Upper lobe of left lung (tissue), 6 donors: ENCODE measurements around the gene ABCF1. TPM values are rescaled to one million over a fixed set of nuclear protein-coding genes. Genes with fewer than 3 reads are reported as not detected.

Experiments used
- ATAC-seq, 2 donors: fragments of 200-7000 bp; cut with Tn5 transposase; one replicate each; pipeline ENCODE4 v1.9.1; 2022; ENCODE audit warnings: mild to moderate bottlenecking in 2 of 2, moderate library complexity in 2 of 2; ENCODE audit not compliant: low FRiP score in 2 of 2
- DNase-seq, 2 donors: peaks; one replicate each; pipeline ENCODE4 v3.0.0-alpha.2; 2019 to 2020
- H3K27ac ChIP-seq, 4 donors: fragments of 200-600 bp; sonication (generic); one replicate each; pipeline ENCODE4 v1.5.1; 2016 to 2019
- H3K27me3 ChIP-seq, 4 donors: fragments of 200-600 bp; sonication (generic); one replicate each; pipeline ENCODE4 v1.5.1; 2017 to 2019
- H3K36me3 ChIP-seq, 4 donors: fragments of 200-600 bp; sonication (generic); one replicate each; pipeline ENCODE4 v1.5.1; 2016 to 2019
- H3K4me1 ChIP-seq, 4 donors: fragments of 200-600 bp; sonication (generic); one replicate each; pipeline ENCODE4 v1.5.1; 2018 to 2019
- H3K4me3 ChIP-seq, 4 donors: fragments of 200-600 bp; sonication (generic); one replicate each; pipeline ENCODE4 v1.5.1; 2017 to 2019; ENCODE audit warnings: mild to moderate bottlenecking in 2 of 4, moderate library complexity in 1 of 4
- H3K9me3 ChIP-seq, 4 donors: fragments of 200-600 bp; sonication (generic); one replicate each; pipeline ENCODE4 v1.5.1; 2018 to 2019
- CTCF ChIP-seq, 6 experiments: fragments of 450-650 bp in 4 of 6; fragments of 200-600 bp in 2 of 6; sonication (generic) in 2 of 6; IDR thresholded peaks; one replicate each; pipeline ENCODE4 v1.5.1; 2016 to 2019; ENCODE audit warnings: antibody characterized with exemption in 6 of 6
- EP300 ChIP-seq, 4 donors: sonication (generic); formaldehyde crosslinking; IDR thresholded peaks; one replicate each; pipeline ENCODE4 v1.5.1; 2017; ENCODE audit warnings: antibody characterized with exemption in 4 of 4, control low read depth in 2 of 4
- POLR2A ChIP-seq, 4 donors: fragments of 450-650 bp; IDR thresholded peaks; one replicate each; pipeline ENCODE4 v1.5.1; 2016 to 2017; ENCODE audit warnings: antibody characterized with exemption in 4 of 4, mild to moderate bottlenecking in 2 of 4
- POLR2AphosphoS5 ChIP-seq, 2 donors: sonication (generic); formaldehyde crosslinking; IDR thresholded peaks; one replicate each; pipeline ENCODE4 v1.5.1; 2017; ENCODE audit warnings: antibody characterized with exemption in 2 of 2
- WGBS, 2 donors: methylation state at CpG; one replicate each; pipeline ENCODE4 v1.1.5; 2017 to 2018; 5-methylcytosine and 5-hydroxymethylcytosine counted together
- total RNA-seq, 6 donors: library from RNA; depleted of rRNA in 4 of 6; stranded (reverse); fragments of >200 nt in 4 of 6; gene quantifications; one replicate each; pipeline versions ENCODE4 v1.1.0 to v1.2.1, GENCODE V29; 2016 to 2021
- donor health status: DM: no; HTN: no; CAD: no; lungs with moderate emphysema.
- donor health status: DM: no; HTN: yes; CAD: no; lungs with severe emphysema.

The ABCF1 gene
- total RNA-seq, 6 donors from 2014 or later, result 41.2 to 57.6 (median 52.9) TPM

- whole genome bisulfite sequencing, 2 donors, result 16 to 27% methylated on average over 18 to 34 of the region's 34 CpGs
- no peak for TF ChIP-seq POLR2AphosphoS5 (IDR thresholded peaks at IDR 0.05)
- TF ChIP-seq EP300 (IDR thresholded peaks at IDR 0.05), result no peak
- peak in 1 of 6 experiments; percentile 8 for TF ChIP-seq CTCF (IDR thresholded peaks at IDR 0.05)
- TF ChIP-seq POLR2A (IDR thresholded peaks at IDR 0.05), result peak in 1 of 4 donors; percentile 15
- peak in 1 of 2 donors; percentile 29 for ATAC-seq
- Histone ChIP-seq H3K4me3 (peak overlapping the region; percentile 88 to 94 (median 92)), H3K27me3 (no peaks in the 10 kb centered on the region), H3K36me3 (peaks cover 0 to 44% (median 37%) of the 10 kb centered on the region in 4 donors), H3K4me1 (peaks cover 17 to 25% (median 22%) of the 10 kb centered on the region in 4 donors), H3K27ac (peak overlapping the region; percentile 96 to 99 (median 98)), H3K9me3 (no peaks in the 10 kb centered on the region)
- peak; percentile 40 to 90 for DNase-seq
Measured at GRCh38 chr6:30554962-30555815, 16.1 kb upstream of the ABCF1 start.

- Histone ChIP-seq H3K27me3 (no peaks in the 10 kb centered on the region), H3K36me3 (peaks cover 0 to 39% (median 32%) of the 10 kb centered on the region in 4 donors), H3K9me3 (no peaks in the 10 kb centered on the region), H3K4me3 (peak overlapping the region; percentile 88 to 94 (median 92)), H3K4me1 (peaks cover 17 to 25% (median 22%) of the 10 kb centered on the region in 4 donors), H3K27ac (peak overlapping the region; percentile 96 to 99 (median 98))
- DNase-seq (no peak), ATAC-seq (no peak)
- TF ChIP-seq EP300 (IDR thresholded peaks at IDR 0.05) (no peak), POLR2AphosphoS5 (IDR thresholded peaks at IDR 0.05) (no peak), CTCF (IDR thresholded peaks at IDR 0.05) (no peak), POLR2A (IDR thresholded peaks at IDR 0.05) (no peak)
- 1 to 4% methylated on average over 3 to 15 of the region's 15 CpGs for WGBS, 2 donors
Measured at GRCh38 chr6:30555816-30556065, 15.5 kb upstream of the ABCF1 start.

- DNase-seq (peak; percentile 96 to 98), ATAC-seq (peak; percentile 88 to 97)
- Histone ChIP-seq H3K36me3 (peaks cover 0 to 33% (median 27%) of the 10 kb centered on the region in 4 donors), H3K4me3 (peak within 1 kb of the TSS; percentile 88 to 94 (median 92)), H3K4me1 (peaks cover 17 to 25% (median 22%) of the 10 kb centered on the region in 4 donors), H3K27ac (peak within 1 kb of the TSS; percentile 96 to 99 (median 98)), H3K9me3 (no peaks in the 10 kb centered on the region), H3K27me3 (no peaks in the 10 kb centered on the region)
- WGBS, 2 donors, result 0 to 2% methylated on average over 17 to 58 of the region's 71 CpGs
- TF ChIP-seq CTCF (IDR thresholded peaks at IDR 0.05) (peak in 4 of 6 experiments; percentile 13 to 54 (median 36)), POLR2A (IDR thresholded peaks at IDR 0.05) (peak in 2 of 4 donors; percentile 63 to 79), EP300 (IDR thresholded peaks at IDR 0.05) (peak in 1 of 4 donors; percentile 26), POLR2AphosphoS5 (IDR thresholded peaks at IDR 0.05) (peak; percentile 71 to 79)
Measured at GRCh38 chr6:30556066-30556905, 15.0 kb upstream of the ABCF1 start, which contains the start of gene GNL1. GNL1 (minus strand) TSS chr6:30556489; CDS start chr6:30556203, 286 bp downstream.

- ATAC-seq (peak; percentile 90 to 94), DNase-seq (peak; percentile 87 to 94)
- Histone ChIP-seq H3K27ac (peak within 1 kb of the TSS; percentile 96 to 99 (median 98)), H3K4me1 (peaks cover 17 to 25% (median 22%) of the 10 kb centered on the region in 4 donors), H3K27me3 (no peaks in the 10 kb centered on the region), H3K4me3 (peak within 1 kb of the TSS; percentile 88 to 94 (median 92)), H3K36me3 (peaks cover 0 to 31% (median 29%) of the 10 kb centered on the region in 4 donors), H3K9me3 (no peaks in the 10 kb centered on the region)
- 0% methylated on average over 28 to 42 of the region's 42 CpGs for WGBS, 2 donors
- TF ChIP-seq EP300 (IDR thresholded peaks at IDR 0.05), result peak in 1 of 4 donors; percentile 32
- TF ChIP-seq POLR2AphosphoS5 (IDR thresholded peaks at IDR 0.05), result peak; percentile 18 to 39
- TF ChIP-seq POLR2A (IDR thresholded peaks at IDR 0.05), result peak in 3 of 4 donors; percentile 21 to 76 (median 51)
- no peak for TF ChIP-seq CTCF (IDR thresholded peaks at IDR 0.05)
Measured at GRCh38 chr6:30556906-30557682, 14.1 kb upstream of the ABCF1 start, which contains the start of gene PRR3. PRR3 (plus strand) TSS chr6:30557295; CDS start chr6:30557345, 50 bp downstream.
